ENCODE data around the gene SLC43A3.

Gene SLC43A3

DNA sequence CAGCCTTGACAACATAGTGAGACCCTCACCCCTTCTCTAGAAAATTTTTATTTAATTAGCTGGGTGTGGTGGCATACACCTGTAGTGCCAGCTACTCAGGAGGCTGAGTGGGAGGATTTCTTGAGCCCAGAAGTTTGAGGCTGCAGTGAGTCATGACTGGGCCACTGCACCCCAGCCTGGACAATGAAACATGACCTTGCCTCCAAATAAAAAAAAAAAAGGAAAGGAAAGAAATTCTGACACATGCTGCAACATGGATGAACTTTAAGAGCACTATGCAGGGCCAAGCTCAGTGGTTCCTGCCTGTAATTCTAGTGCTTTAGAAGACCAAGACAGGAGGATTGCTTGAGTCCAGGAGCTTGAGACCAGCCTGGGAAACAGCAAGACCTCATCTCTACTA, 8.8 kb downstream of the SLC43A3 start:
- Histone ChIP-seq H3K4me3 (ENCODE audit: low read length) (no peak overlapping the region), H3K4me1 (ENCODE audit: control insufficient read depth, low read length) (peaks cover 22% of the 10 kb centered on the region), H3K27me3 (ENCODE audit: control insufficient read depth, low read length) (no peaks in the 10 kb centered on the region), H4K20me1 (ENCODE audit: control insufficient read depth, insufficient read depth, low read depth, low read length) (peaks cover 7% of the 10 kb centered on the region; the same call in 1 of the 2 replicates), H3K27ac (ENCODE audit: low read depth, low read length) (no peak overlapping the region), H3K36me3 (ENCODE audit: control insufficient read depth, low read length) (peaks cover 99% of the 10 kb centered on the region), H3K4me2 (ENCODE audit: low read length) (no peak overlapping the region), H3K9me2 (replicated peaks; ENCODE audit: control insufficient read depth, low read length) (no peaks in the 10 kb centered on the region), H3K9me3 (ENCODE audit: control insufficient read depth, insufficient read depth, low read length) (no peaks in the 10 kb centered on the region), H3F3A (ENCODE audit: control insufficient read depth, insufficient read depth) (0 out of 2 replicates have a peak, but pooled peaks cover 2% of the 10 kb centered on the region), H3K79me2 (ENCODE audit: control insufficient read depth, low read length) (peaks cover 68% of the 10 kb centered on the region)
- TF ChIP-seq, protein P1, sequence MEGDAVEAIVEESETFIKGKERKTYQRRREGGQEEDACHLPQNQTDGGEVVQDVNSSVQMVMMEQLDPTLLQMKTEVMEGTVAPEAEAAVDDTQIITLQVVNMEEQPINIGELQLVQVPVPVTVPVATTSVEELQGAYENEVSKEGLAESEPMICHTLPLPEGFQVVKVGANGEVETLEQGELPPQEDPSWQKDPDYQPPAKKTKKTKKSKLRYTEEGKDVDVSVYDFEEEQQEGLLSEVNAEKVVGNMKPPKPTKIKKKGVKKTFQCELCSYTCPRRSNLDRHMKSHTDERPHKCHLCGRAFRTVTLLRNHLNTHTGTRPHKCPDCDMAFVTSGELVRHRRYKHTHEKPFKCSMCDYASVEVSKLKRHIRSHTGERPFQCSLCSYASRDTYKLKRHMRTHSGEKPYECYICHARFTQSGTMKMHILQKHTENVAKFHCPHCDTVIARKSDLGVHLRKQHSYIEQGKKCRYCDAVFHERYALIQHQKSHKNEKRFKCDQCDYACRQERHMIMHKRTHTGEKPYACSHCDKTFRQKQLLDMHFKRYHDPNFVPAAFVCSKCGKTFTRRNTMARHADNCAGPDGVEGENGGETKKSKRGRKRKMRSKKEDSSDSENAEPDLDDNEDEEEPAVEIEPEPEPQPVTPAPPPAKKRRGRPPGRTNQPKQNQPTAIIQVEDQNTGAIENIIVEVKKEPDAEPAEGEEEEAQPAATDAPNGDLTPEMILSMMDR (IDR thresholded peaks at IDR 0.05; ENCODE audit: low read depth, low read length, poor library complexity, severe bottlenecking) = no peak
- no peak for TF ChIP-seq EZH2phosphoT487 (IDR thresholded peaks at IDR 0.05; ENCODE audit: borderline replicate concordance, low read length)

DNA sequence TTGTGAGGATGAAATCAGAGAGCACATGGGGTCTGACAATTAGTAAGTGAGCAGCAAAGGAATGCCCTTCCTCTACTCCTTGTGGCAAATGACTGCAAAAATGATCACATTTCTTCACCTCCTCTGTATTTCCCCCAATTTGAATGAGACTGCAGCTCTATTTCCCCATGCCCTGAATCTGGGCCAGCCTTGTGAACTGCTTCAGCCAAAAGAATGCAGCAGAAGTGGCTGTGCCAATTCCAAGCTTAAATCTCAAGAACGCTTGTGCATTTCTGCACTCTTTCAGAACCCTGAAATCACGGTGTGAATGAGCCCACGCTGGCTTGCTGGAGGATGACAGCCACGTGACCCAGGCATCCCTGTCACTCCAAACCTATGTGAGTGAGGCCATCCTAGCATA, 9.9 kb downstream of the SLC43A3 start:
- Histone ChIP-seq H3K27ac (ENCODE audit: low read depth, low read length) (no peak overlapping the region), H3K9me3 (ENCODE audit: control insufficient read depth, insufficient read depth, low read length) (no peaks in the 10 kb centered on the region), H3F3A (ENCODE audit: control insufficient read depth, insufficient read depth) (0 out of 2 replicates have a peak, but pooled peaks cover 3% of the 10 kb centered on the region), H3K27me3 (ENCODE audit: control insufficient read depth, low read length) (no peaks in the 10 kb centered on the region), H3K4me1 (ENCODE audit: control insufficient read depth, low read length) (peaks cover 16% of the 10 kb centered on the region), H4K20me1 (ENCODE audit: control insufficient read depth, insufficient read depth, low read depth, low read length) (peaks cover 7% of the 10 kb centered on the region; the same call in 1 of the 2 replicates), H3K79me2 (ENCODE audit: control insufficient read depth, low read length) (peaks cover 61% of the 10 kb centered on the region), H3K4me2 (ENCODE audit: low read length) (no peak overlapping the region), H3K4me3 (ENCODE audit: low read length) (no peak overlapping the region), H3K9me2 (replicated peaks; ENCODE audit: control insufficient read depth, low read length) (no peaks in the 10 kb centered on the region), H3K36me3 (ENCODE audit: control insufficient read depth, low read length) (peaks cover 99% of the 10 kb centered on the region)
- TF ChIP-seq, protein P1 (IDR thresholded peaks at IDR 0.05; ENCODE audit: low read depth, low read length, poor library complexity, severe bottlenecking) = no peak
- TF ChIP-seq EZH2phosphoT487 (IDR thresholded peaks at IDR 0.05; ENCODE audit: borderline replicate concordance, low read length) = no peak

DNA sequence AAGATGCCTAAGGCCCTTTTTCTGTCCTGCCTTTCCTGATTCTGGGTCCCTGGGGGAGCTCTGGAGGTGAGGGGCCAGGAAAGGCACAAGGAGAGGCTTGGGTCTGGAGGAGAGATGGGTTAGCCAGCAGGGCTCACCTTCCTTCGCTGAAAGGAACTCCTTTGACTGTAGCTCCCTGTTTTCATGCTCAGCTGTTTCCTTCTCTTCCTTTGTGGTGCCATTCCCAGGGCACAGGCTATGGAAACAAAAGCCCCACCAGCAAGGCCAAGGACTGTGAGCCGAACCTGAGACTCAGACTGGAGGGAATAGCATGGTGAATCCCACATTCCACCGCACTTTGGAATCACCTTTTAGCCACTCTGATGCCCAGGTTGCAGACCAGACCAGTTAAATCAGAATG, 10.5 kb downstream of the SLC43A3 start:
- Histone ChIP-seq H3K4me3 (ENCODE audit: low read length) (no peak overlapping the region), H3K27ac (ENCODE audit: low read depth, low read length) (no peak overlapping the region), H3K36me3 (ENCODE audit: control insufficient read depth, low read length) (peaks cover 97% of the 10 kb centered on the region), H4K20me1 (ENCODE audit: control insufficient read depth, insufficient read depth, low read depth, low read length) (peaks cover 7% of the 10 kb centered on the region; the same call in 1 of the 2 replicates), H3F3A (ENCODE audit: control insufficient read depth, insufficient read depth) (0 out of 2 replicates have a peak, but pooled peaks cover 5% of the 10 kb centered on the region), H3K9me3 (ENCODE audit: control insufficient read depth, insufficient read depth, low read length) (no peaks in the 10 kb centered on the region), H3K27me3 (ENCODE audit: control insufficient read depth, low read length) (no peaks in the 10 kb centered on the region), H3K4me1 (ENCODE audit: control insufficient read depth, low read length) (peaks cover 10% of the 10 kb centered on the region), H3K79me2 (ENCODE audit: control insufficient read depth, low read length) (peaks cover 55% of the 10 kb centered on the region), H3K9me2 (replicated peaks; ENCODE audit: control insufficient read depth, low read length) (no peaks in the 10 kb centered on the region), H3K4me2 (ENCODE audit: low read length) (no peak overlapping the region)
- TF ChIP-seq, protein P1 (IDR thresholded peaks at IDR 0.05; ENCODE audit: low read depth, low read length, poor library complexity, severe bottlenecking) = no peak
- no peak for TF ChIP-seq EZH2phosphoT487 (IDR thresholded peaks at IDR 0.05; ENCODE audit: borderline replicate concordance, low read length)

Data from DOHH2 (cell line).